ENCODE data around the gene FADS2.
A peak's percentile ranks its signal among the peaks of the same experiment; 100 is the strongest.

FADS2 gene

DNA sequence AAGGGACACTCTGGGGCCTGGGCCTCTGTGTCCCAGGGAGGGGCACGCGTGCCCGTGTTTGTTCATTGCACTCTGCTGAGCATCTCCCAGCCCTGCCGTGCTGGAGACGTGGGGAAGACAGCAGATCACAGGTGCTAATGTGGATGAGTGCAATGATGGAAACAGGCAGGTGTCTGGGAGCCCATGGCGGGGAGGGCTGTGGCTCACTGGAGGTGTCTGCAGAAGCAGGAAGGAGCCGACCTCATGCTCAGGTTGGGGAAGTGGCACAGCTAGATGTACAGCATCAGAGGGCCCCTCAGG, 43.6 kb upstream of the FADS2 start:
- Histone ChIP-seq H3K79me2 (ENCODE audit: control insufficient read depth, low read length) (peaks cover 3% of the 10 kb centered on the region; the same call in 1 of the 2 replicates), H3K27ac (ENCODE audit: low read depth, low read length) (no peak overlapping the region), H3K9me2 (replicated peaks; ENCODE audit: control insufficient read depth, low read length) (no peaks in the 10 kb centered on the region), H3F3A (ENCODE audit: control insufficient read depth, insufficient read depth) (no peaks in the 10 kb centered on the region), H3K4me3 (ENCODE audit: low read length) (no peak overlapping the region), H3K4me1 (ENCODE audit: control insufficient read depth, low read length) (peaks cover 6% of the 10 kb centered on the region; the same call in 1 of the 2 replicates), H3K9me3 (ENCODE audit: control insufficient read depth, insufficient read depth, low read length) (no peaks in the 10 kb centered on the region), H4K20me1 (ENCODE audit: control insufficient read depth, insufficient read depth, low read depth, low read length) (0 out of 2 replicates have a peak, but pooled peaks cover 5% of the 10 kb centered on the region), H3K27me3 (ENCODE audit: control insufficient read depth, low read length) (peaks cover 3% of the 10 kb centered on the region; the same call in 1 of the 2 replicates), H3K4me2 (ENCODE audit: low read length) (no peak overlapping the region), H3K36me3 (ENCODE audit: control insufficient read depth, low read length) (peaks cover 37% of the 10 kb centered on the region)
- TF ChIP-seq, protein P1, sequence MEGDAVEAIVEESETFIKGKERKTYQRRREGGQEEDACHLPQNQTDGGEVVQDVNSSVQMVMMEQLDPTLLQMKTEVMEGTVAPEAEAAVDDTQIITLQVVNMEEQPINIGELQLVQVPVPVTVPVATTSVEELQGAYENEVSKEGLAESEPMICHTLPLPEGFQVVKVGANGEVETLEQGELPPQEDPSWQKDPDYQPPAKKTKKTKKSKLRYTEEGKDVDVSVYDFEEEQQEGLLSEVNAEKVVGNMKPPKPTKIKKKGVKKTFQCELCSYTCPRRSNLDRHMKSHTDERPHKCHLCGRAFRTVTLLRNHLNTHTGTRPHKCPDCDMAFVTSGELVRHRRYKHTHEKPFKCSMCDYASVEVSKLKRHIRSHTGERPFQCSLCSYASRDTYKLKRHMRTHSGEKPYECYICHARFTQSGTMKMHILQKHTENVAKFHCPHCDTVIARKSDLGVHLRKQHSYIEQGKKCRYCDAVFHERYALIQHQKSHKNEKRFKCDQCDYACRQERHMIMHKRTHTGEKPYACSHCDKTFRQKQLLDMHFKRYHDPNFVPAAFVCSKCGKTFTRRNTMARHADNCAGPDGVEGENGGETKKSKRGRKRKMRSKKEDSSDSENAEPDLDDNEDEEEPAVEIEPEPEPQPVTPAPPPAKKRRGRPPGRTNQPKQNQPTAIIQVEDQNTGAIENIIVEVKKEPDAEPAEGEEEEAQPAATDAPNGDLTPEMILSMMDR (IDR thresholded peaks at IDR 0.05; ENCODE audit: low read depth, low read length, poor library complexity, severe bottlenecking) = no peak
- no peak for TF ChIP-seq EZH2phosphoT487 (IDR thresholded peaks at IDR 0.05; ENCODE audit: borderline replicate concordance, low read length)

DNA sequence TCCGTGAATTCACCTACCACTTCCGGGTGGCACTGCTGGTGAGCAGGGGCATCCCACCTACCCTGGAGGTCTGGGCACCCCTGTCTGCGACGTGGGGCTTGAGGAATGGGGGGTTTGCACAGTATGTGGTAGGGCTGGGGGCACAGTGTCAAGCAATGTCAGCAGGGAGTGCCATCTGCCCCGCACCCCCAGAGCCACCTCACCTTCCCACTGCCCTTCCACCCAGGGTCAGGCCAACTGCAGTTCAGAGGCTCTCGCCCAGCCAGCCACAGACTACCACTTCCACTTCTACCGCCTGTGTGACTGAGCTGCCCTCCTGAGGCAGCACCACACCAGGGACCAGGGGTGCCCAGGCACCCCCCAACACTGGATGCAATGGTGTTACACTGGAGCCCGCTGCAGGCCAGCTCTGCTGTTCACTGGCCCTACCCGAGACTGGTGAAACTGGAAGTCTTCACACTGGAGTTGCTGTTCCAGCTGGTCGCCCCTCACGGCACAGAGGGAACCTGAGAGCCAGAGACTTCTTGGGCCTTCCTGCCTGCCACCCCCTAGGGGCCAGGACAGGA, 42.2 kb upstream of the FADS2 start:
- Histone ChIP-seq H3K4me1 (ENCODE audit: control insufficient read depth, low read length) (peaks cover 6% of the 10 kb centered on the region; the same call in 1 of the 2 replicates), H3F3A (ENCODE audit: control insufficient read depth, insufficient read depth) (no peaks in the 10 kb centered on the region), H3K9me3 (ENCODE audit: control insufficient read depth, insufficient read depth, low read length) (no peaks in the 10 kb centered on the region), H3K27me3 (ENCODE audit: control insufficient read depth, low read length) (no peaks in the 10 kb centered on the region), H3K4me2 (ENCODE audit: low read length) (no peak overlapping the region), H4K20me1 (ENCODE audit: control insufficient read depth, insufficient read depth, low read depth, low read length) (0 out of 2 replicates have a peak, but pooled peaks cover 5% of the 10 kb centered on the region), H3K4me3 (ENCODE audit: low read length) (no peak overlapping the region), H3K9me2 (replicated peaks; ENCODE audit: control insufficient read depth, low read length) (no peaks in the 10 kb centered on the region), H3K79me2 (ENCODE audit: control insufficient read depth, low read length) (peaks cover 18% of the 10 kb centered on the region), H3K36me3 (ENCODE audit: control insufficient read depth, low read length) (peaks cover 51% of the 10 kb centered on the region), H3K27ac (ENCODE audit: low read depth, low read length) (no peak overlapping the region)
- TF ChIP-seq, protein P1 (IDR thresholded peaks at IDR 0.05; ENCODE audit: low read depth, low read length, poor library complexity, severe bottlenecking) = no peak
- no peak for TF ChIP-seq EZH2phosphoT487 (IDR thresholded peaks at IDR 0.05; ENCODE audit: borderline replicate concordance, low read length)

DNA sequence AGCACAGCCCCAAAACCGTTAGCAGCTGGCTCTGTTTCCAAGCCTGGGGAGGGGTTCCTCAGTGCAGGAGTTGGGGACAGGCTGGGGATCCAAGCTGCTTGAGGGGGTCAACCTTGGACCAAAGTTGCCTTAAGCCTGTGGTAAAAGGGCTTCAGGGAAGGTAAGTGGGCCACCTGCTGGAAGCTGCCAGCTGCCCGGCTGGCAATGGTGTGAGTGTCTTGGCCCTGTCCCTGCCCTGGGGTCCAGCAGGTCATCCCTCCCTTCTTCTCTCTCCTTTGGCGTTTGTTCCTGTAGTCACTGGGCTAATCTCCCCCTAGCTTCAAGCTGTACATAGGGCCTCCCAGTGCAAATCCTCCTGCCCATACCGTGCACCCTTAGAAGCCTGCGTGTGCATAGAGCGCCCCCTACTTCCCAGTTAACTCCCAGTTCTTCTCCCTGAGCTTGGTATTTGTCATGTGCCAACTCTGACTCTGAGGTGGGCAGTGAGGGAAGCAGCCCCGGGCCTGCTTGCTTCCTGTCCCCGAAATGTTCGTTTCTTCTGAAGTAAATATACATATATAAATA, 40.1 kb upstream of the FADS2 start:
- H3K4me1 ChIP-seq (ENCODE audit: control insufficient read depth, low read length) = peaks cover 13% of the 10 kb centered on the region
- TF ChIP-seq, protein P1 (IDR thresholded peaks at IDR 0.05; ENCODE audit: low read depth, low read length, poor library complexity, severe bottlenecking) = peak; percentile 67
- TF ChIP-seq EZH2phosphoT487 (IDR thresholded peaks at IDR 0.05; ENCODE audit: borderline replicate concordance, low read length) = no peak
- no peaks in the 10 kb centered on the region for H3F3A ChIP-seq (ENCODE audit: control insufficient read depth, insufficient read depth)
- no peaks in the 10 kb centered on the region for H3K27me3 ChIP-seq (ENCODE audit: control insufficient read depth, low read length)
- peaks cover 37% of the 10 kb centered on the region for H3K79me2 ChIP-seq (ENCODE audit: control insufficient read depth, low read length)
- no peak overlapping the region for H3K27ac ChIP-seq (ENCODE audit: low read depth, low read length)
- no peaks in the 10 kb centered on the region for H3K9me2 ChIP-seq (replicated peaks; ENCODE audit: control insufficient read depth, low read length)
- peaks cover 53% of the 10 kb centered on the region for H3K36me3 ChIP-seq (ENCODE audit: control insufficient read depth, low read length)
- H3K9me3 ChIP-seq (ENCODE audit: control insufficient read depth, insufficient read depth, low read length) = no peaks in the 10 kb centered on the region
- H4K20me1 ChIP-seq (ENCODE audit: control insufficient read depth, insufficient read depth, low read depth, low read length) = 0 out of 2 replicates have a peak, but pooled peaks cover 5% of the 10 kb centered on the region
- no peak overlapping the region for H3K4me3 ChIP-seq (ENCODE audit: low read length)
- H3K4me2 ChIP-seq (ENCODE audit: low read length) = no peak overlapping the region
